GM23338 (cell line): ENCODE results near the gene KCNH8. TPM values are rescaled to one million over a fixed set of nuclear protein-coding genes. Genes with fewer than 3 reads are reported as not detected.

Experiments
- ATAC-seq: fragments of 200-7000 bp; cut with Tn5 transposase; 3 replicates; pipeline ENCODE4 v1.9.1; 2020
- DNase-seq: peaks from one replicate; pipeline ENCODE4 v3.0.0-alpha.2; 2015; ENCODE audit warnings: low spot score
- H2AFZ ChIP-seq: fragments of 200-600 bp; sonication (generic); 2 replicates; pipeline ENCODE4 v1.8.0; 2016; ENCODE audit warnings: antibody characterized with exemption, mild to moderate bottlenecking, moderate library complexity
- H3F3A ChIP-seq: fragments of 200-600 bp; sonication (generic); replicated peaks from 2 replicates; pipeline ENCODE4 v1.8.0; 2017; ENCODE audit warnings: antibody characterized with exemption, mixed run types, low read depth
- H3K27ac ChIP-seq: fragments of 200-600 bp; sonication (generic); 2 replicates; pipeline ENCODE4 v1.6.1; 2016; ENCODE audit warnings: low read depth
- H3K27me3 ChIP-seq: fragments of 200-600 bp; sonication (generic); 2 replicates; pipeline ENCODE4 v1.8.0; 2016; ENCODE audit warnings: mild to moderate bottlenecking, mixed run types, moderate library complexity; ENCODE audit not compliant: insufficient read depth
- H3K36me3 ChIP-seq: fragments of 200-600 bp; sonication (generic); 2 replicates; pipeline ENCODE4 v1.8.0; 2016; ENCODE audit warnings: mild to moderate bottlenecking; ENCODE audit not compliant: insufficient read depth
- H3K4me1 ChIP-seq: fragments of 200-600 bp; sonication (generic); 2 replicates; pipeline ENCODE4 v1.8.0; 2016; ENCODE audit warnings: mild to moderate bottlenecking, moderate library complexity; ENCODE audit not compliant: insufficient read depth
- H3K4me2 ChIP-seq: fragments of 200-600 bp; sonication (generic); 2 replicates; pipeline ENCODE4 v1.7.1; 2017; ENCODE audit warnings: mixed run types
- H3K4me3 ChIP-seq: fragments of 200-600 bp; sonication (generic); 2 replicates; pipeline ENCODE4 v1.6.1; 2016; ENCODE audit warnings: mixed run types
- H3K79me2 ChIP-seq: fragments of 200-600 bp; sonication (generic); replicated peaks from 2 replicates; pipeline ENCODE4 v1.8.0; 2017; ENCODE audit warnings: mild to moderate bottlenecking; ENCODE audit not compliant: insufficient read depth
- H3K9me2 ChIP-seq: fragments of 200-600 bp; sonication (generic); 2 replicates; pipeline ENCODE4 v1.8.0; 2017; ENCODE audit not compliant: insufficient read depth
- H4K20me1 ChIP-seq: fragments of 200-600 bp; sonication (generic); replicated peaks from 2 replicates; pipeline ENCODE4 v1.8.0; 2017; ENCODE audit warnings: mild to moderate bottlenecking; ENCODE audit not compliant: insufficient read depth
- H3K27ac Mint-ChIP-seq: 2 replicates; pipeline ENCODE4 v1.8.0; 2020; ENCODE audit warnings: inconsistent platforms, mild to moderate bottlenecking, moderate library complexity, mixed read lengths
- H3K27me3 Mint-ChIP-seq: 3 replicates; pipeline ENCODE4 v1.8.0; 2022; ENCODE audit warnings: low read depth, mild to moderate bottlenecking, moderate library complexity, mixed read lengths, inconsistent platforms; ENCODE audit not compliant: insufficient read depth, poor library complexity
- H3K36me3 Mint-ChIP-seq: 3 replicates; pipeline ENCODE4 v1.8.0; 2021; ENCODE audit warnings: low read depth, mild to moderate bottlenecking, inconsistent platforms, moderate library complexity, mixed read lengths
- H3K4me1 Mint-ChIP-seq: 3 replicates; pipeline ENCODE4 v1.8.0; 2020; ENCODE audit warnings: mild to moderate bottlenecking, inconsistent platforms, mixed read lengths
- H3K4me3 Mint-ChIP-seq: 3 replicates; pipeline ENCODE4 v1.8.0; 2021; ENCODE audit warnings: moderate library complexity, mild to moderate bottlenecking, inconsistent platforms, mixed read lengths
- H3K9me3 Mint-ChIP-seq: 3 replicates; pipeline ENCODE4 v1.8.0; 2020; ENCODE audit warnings: moderate library complexity, mild to moderate bottlenecking, inconsistent platforms, mixed read lengths
- CREB1 ChIP-seq: fragments of 250-450 bp; sonication (Bioruptor Pico); IDR thresholded peaks from 2 replicates; pipeline ENCODE4 v1.5.0; 2020; ENCODE audit warnings: low read depth, mild to moderate bottlenecking, moderate library complexity
- ETS1 ChIP-seq: IDR thresholded peaks from 2 replicates; pipeline ENCODE4 v1.6.1; 2016; ENCODE audit warnings: antibody characterized with exemption
- JUNB ChIP-seq: IDR thresholded peaks from one replicate; pipeline ENCODE4 v1.6.1; 2016; ENCODE audit warnings: antibody characterized with exemption; ENCODE audit not compliant: unreplicated experiment
- POLR2AphosphoS5 ChIP-seq: IDR thresholded peaks from 2 replicates; pipeline ENCODE4 v1.6.1; 2016; ENCODE audit warnings: antibody characterized with exemption, low read depth
- polyA plus RNA-seq: library from polyadenylated mRNA; unstranded; fragments of >200 nt; fragmentation: Nextera tagmentation; extraction: Ambion mirVana; gene quantifications from 2 replicates; pipeline ENCODE4 v1.2.1, GENCODE V29; 2016
- total RNA-seq: library from RNA; depleted of rRNA; stranded (reverse); fragments of >200 nt; shearing (Covaris generic); gene quantifications from 2 replicates; pipeline ENCODE4 v1.2.3, GENCODE V29; 2014
- TF ChIP-seq, protein P1 (sequence below), 2 experiments: fragments of 200-600 bp in 1 of 2; sonication (generic) in 1 of 2; conservative IDR thresholded peaks; 2 replicates each; pipeline versions ENCODE4 v1.5.1 to v1.6.1; 2016 to 2017; ENCODE audit warnings: antibody characterized with exemption in 2 of 2, low read depth in 2 of 2, mild to moderate bottlenecking in 2 of 2, moderate library complexity in 1 of 2
- TF ChIP-seq, protein P2 (sequence below): fragments of 250-450 bp; sonication (Bioruptor Pico); IDR thresholded peaks from 2 replicates; pipeline ENCODE4 v1.5.0; 2020; ENCODE audit warnings: mild to moderate bottlenecking, moderate library complexity

Gene KCNH8
- total and polyA plus RNA-seq, 2 experiments from 2014 or later, result 1.3 to 3.4 TPM

- TF ChIP-seq, protein P1, sequence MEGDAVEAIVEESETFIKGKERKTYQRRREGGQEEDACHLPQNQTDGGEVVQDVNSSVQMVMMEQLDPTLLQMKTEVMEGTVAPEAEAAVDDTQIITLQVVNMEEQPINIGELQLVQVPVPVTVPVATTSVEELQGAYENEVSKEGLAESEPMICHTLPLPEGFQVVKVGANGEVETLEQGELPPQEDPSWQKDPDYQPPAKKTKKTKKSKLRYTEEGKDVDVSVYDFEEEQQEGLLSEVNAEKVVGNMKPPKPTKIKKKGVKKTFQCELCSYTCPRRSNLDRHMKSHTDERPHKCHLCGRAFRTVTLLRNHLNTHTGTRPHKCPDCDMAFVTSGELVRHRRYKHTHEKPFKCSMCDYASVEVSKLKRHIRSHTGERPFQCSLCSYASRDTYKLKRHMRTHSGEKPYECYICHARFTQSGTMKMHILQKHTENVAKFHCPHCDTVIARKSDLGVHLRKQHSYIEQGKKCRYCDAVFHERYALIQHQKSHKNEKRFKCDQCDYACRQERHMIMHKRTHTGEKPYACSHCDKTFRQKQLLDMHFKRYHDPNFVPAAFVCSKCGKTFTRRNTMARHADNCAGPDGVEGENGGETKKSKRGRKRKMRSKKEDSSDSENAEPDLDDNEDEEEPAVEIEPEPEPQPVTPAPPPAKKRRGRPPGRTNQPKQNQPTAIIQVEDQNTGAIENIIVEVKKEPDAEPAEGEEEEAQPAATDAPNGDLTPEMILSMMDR (conservative IDR thresholded peaks at IDR 0.05; ENCODE audit: low read depth in 2 of 2), result no peak
- no peak for TF ChIP-seq JUNB
- no peak for TF ChIP-seq CREB1 (CRISPR knock-in tag)
- TF ChIP-seq ETS1, result no peak
- TF ChIP-seq POLR2AphosphoS5, result no peak
Measured at GRCh38 chr3:19574268-19574667, 426.0 kb downstream of the KCNH8 start (continued).

- H4K20me1 ChIP-seq, result no peaks in the 10 kb centered on the region
- Mint-ChIP-seq H3K36me3 (no peaks in the 10 kb centered on the region), H3K27ac (no peak overlapping the region), H3K4me1 (no peaks in the 10 kb centered on the region), H3K9me3 (no peaks in the 10 kb centered on the region; the same call in 2 of the 3 replicates), H3K4me3 (no peak overlapping the region), H3K27me3 (no peaks in the 10 kb centered on the region)
- no peaks in the 10 kb centered on the region for H3K36me3 ChIP-seq
- no peak for ATAC-seq
- no peak overlapping the region for H3K4me2 ChIP-seq
- H3K27me3 ChIP-seq, result no peaks in the 10 kb centered on the region
- H3K9me2 ChIP-seq, result peaks cover 13% of the 10 kb centered on the region
- H3F3A ChIP-seq, result no peaks in the 10 kb centered on the region
- H3K79me2 ChIP-seq, result no peaks in the 10 kb centered on the region
- TF ChIP-seq, protein P2, sequence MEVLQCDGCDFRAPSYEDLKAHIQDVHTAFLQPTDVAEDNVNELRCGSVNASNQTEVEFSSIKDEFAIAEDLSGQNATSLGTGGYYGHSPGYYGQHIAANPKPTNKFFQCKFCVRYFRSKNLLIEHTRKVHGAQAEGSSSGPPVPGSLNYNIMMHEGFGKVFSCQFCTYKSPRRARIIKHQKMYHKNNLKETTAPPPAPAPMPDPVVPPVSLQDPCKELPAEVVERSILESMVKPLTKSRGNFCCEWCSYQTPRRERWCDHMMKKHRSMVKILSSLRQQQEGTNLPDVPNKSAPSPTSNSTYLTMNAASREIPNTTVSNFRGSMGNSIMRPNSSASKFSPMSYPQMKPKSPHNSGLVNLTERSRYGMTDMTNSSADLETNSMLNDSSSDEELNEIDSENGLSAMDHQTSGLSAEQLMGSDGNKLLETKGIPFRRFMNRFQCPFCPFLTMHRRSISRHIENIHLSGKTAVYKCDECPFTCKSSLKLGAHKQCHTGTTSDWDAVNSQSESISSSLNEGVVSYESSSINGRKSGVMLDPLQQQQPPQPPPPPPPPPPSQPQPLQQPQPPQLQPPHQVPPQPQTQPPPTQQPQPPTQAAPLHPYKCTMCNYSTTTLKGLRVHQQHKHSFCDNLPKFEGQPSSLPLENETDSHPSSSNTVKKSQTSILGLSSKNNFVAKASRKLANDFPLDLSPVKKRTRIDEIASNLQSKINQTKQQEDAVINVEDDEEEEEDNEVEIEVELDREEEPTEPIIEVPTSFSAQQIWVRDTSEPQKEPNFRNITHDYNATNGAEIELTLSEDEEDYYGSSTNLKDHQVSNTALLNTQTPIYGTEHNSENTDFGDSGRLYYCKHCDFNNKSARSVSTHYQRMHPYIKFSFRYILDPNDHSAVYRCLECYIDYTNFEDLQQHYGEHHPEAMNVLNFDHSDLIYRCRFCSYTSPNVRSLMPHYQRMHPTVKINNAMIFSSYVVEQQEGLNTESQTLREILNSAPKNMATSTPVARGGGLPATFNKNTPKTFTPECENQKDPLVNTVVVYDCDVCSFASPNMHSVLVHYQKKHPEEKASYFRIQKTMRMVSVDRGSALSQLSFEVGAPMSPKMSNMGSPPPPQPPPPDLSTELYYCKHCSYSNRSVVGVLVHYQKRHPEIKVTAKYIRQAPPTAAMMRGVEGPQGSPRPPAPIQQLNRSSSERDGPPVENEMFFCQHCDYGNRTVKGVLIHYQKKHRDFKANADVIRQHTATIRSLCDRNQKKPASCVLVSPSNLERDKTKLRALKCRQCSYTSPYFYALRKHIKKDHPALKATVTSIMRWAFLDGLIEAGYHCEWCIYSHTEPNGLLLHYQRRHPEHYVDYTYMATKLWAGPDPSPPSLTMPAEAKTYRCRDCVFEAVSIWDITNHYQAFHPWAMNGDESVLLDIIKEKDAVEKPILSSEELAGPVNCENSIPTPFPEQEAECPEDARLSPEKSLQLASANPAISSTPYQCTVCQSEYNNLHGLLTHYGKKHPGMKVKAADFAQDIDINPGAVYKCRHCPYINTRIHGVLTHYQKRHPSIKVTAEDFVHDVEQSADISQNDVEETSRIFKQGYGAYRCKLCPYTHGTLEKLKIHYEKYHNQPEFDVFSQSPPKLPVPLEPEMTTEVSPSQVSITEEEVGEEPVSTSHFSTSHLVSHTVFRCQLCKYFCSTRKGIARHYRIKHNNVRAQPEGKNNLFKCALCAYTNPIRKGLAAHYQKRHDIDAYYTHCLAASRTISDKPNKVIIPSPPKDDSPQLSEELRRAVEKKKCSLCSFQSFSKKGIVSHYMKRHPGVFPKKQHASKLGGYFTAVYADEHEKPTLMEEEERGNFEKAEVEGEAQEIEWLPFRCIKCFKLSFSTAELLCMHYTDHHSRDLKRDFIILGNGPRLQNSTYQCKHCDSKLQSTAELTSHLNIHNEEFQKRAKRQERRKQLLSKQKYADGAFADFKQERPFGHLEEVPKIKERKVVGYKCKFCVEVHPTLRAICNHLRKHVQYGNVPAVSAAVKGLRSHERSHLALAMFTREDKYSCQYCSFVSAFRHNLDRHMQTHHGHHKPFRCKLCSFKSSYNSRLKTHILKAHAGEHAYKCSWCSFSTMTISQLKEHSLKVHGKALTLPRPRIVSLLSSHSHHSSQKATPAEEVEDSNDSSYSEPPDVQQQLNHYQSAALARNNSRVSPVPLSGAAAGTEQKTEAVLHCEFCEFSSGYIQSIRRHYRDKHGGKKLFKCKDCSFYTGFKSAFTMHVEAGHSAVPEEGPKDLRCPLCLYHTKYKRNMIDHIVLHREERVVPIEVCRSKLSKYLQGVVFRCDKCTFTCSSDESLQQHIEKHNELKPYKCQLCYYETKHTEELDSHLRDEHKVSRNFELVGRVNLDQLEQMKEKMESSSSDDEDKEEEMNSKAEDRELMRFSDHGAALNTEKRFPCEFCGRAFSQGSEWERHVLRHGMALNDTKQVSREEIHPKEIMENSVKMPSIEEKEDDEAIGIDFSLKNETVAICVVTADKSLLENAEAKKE (CRISPR knock-in tag), result no peak
- TF ChIP-seq, protein P1 (conservative IDR thresholded peaks at IDR 0.05; ENCODE audit: low read depth in 2 of 2), result no peak
- no peak for TF ChIP-seq ETS1
- no peak overlapping the region for H3K27ac ChIP-seq
- H2AFZ ChIP-seq, result no peak overlapping the region
- H3K4me3 ChIP-seq, result no peak overlapping the region
- DNase-seq, result no peak
- no peaks in the 10 kb centered on the region for H3K4me1 ChIP-seq
Measured at GRCh38 chr3:19576343-19576742, 428.0 kb downstream of the KCNH8 start.
